Embryonic facial prominence (tissue), 1 donor: ENCODE results near the gene FOXP4.

Experiments
- DNase-seq: peaks from one replicate; pipeline ENCODE4 v3.0.0-alpha.2; 2016; ENCODE audit errors: extremely low spot score

The FOXP4 gene

DNA sequence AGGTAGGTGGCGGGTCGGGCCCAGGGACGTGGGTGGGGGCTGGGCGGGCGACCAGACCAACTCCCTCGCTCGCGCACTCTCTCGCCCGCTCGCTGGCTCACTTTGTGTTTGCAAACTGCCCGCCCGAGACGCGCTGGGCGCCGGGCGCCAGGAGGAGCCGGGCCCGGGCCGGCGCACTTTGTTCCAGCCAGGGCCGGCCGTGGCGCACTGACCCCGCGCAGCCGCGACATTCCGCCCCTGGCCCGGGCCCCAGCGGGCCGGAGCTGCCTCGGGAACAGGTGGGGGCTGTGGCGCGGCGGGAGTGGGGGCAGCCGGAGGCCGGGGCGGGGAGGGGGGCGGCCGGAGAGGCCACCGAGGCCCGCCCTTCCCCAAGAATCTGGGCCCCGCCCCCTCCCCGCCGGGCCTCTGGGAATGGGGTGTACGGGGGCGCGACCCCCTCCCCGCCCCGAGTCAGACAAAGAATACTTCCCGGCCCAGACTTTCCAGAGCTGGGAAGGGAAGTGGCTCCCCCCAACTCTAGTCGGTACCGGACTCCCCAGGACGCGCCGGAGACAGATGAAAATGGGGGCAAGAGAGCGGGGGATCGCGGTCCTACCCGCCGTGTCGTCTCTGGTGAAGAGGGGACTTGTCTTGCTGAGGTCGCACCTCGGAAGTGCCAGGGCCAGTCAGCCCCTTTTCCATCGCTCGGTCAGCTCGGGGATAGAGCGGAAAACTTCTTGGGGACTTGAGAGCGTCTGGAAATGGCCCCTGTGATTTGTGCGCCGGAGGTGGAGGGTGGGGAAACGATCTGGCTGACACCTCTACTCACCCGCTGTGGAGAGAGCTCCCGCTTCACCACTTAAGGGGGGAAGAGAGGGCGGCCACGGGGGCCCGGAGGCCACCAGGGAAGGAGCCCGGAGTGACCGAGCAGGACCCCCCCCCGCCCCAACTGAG is 951 bp downstream of the FOXP4 start:
- DNase-seq = no peak

DNA sequence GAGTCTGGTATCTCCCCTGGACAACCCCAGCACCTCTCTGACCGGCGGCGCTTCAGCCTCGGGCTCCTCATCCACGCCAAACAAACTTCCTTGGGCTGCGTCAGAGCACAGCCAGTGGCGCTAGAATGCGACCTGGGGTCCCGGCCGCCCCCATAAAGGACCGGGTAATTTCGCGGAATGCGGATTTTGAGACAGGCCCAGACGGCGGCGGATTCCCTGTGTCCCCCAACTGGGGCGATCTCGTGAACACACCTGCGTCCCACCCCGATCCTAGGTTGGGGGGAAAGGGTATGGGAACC is 1.6 kb downstream of the FOXP4 start:
- DNase-seq = no peak

DNA sequence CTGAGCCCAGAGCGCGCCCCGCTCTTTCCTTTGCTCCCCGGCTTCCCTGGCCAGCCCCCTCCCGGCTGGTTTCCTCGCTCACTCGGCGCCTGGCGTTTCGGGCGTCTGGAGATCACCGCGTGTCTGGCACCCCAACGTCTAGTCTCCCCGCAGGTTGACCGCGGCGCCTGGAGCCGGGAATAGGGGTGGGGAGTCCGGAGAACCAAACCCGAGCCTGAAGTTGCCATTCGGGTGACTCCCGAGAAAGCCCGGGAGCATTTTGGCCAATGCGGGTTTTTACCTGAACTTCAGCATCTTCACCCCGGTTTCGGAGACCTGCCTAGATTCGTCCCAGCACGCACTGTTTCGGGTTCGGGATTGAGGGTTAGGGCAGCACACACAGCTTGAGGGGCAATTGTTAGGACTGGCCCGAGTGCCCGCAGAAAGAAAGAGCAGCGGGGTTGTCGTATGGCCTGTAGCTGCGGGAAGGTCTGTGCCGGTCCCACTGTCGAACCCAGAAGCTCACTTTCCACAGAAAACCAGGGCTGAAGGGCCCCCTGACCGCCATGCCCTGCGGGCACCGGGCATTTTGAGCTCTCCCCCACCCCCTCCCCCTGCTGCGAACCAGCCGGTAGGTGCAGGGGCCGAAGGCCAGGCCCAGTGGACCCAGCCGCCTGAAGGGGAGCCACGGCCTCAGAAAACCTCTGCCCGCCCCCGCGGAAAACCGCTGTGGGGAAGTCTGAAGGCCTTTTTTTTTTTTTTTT is 2.1 kb downstream of the FOXP4 start:
- DNase-seq = no peak

DNA sequence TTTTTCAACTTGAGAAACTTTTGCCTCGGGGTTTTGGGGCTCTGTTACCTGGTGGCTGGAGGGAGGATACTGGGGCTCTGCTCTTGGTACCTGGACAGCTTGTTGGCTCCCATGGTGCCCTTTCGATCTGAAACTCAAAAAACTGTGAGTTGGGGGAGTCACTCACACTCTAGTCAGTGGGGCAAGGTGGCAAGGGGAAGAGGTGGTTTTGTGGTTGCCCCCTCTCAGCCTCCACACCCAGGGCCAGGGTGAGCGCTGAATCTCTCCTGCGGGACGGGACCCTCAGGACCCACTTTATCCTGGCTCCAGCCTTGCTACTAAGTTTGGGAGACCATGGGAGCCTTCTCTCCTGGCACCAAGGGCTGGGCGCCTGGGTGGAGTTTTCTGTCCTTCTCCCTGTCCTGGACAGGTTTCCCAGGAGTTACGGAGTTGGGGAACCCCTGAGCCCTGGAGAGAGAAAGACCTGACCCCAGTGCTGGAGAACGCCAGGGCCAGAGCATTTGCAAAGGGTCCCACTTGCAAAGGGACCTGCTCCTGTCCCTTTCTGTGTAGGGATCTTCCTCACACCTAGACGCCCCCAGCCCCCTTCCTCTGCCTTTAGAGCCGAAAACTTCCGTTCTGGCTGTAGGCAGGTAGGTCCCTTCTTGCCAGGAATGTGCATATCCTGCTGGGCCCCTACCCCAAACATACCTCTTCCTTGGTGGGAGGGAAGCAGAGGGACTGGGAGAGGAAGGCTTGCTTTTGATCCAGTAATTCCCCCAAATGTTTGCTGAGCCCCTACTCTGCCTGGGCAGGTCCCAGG is 2.9 kb downstream of the FOXP4 start:
- DNase-seq = no peak

DNA sequence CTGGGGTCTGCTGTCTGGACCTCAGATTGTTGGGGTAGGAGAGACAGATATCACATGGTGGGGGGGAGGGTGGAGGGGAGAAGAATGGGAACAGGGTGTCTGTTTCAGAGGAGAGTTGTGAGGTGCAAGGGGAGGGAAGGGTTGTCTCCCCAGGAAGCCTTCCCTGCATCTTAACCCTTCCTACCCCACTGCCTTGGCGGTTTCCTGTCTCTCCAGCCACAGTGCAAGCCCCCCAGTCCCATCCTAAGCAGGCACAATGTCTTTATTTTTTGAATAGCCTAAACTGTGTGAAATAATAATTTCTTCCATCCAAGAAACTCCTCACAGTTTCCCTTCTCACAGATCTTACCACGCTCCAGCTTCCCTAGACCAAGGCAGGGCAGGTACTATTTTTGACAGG is 3.5 kb downstream of the FOXP4 start:
- DNase-seq = no peak

DNA sequence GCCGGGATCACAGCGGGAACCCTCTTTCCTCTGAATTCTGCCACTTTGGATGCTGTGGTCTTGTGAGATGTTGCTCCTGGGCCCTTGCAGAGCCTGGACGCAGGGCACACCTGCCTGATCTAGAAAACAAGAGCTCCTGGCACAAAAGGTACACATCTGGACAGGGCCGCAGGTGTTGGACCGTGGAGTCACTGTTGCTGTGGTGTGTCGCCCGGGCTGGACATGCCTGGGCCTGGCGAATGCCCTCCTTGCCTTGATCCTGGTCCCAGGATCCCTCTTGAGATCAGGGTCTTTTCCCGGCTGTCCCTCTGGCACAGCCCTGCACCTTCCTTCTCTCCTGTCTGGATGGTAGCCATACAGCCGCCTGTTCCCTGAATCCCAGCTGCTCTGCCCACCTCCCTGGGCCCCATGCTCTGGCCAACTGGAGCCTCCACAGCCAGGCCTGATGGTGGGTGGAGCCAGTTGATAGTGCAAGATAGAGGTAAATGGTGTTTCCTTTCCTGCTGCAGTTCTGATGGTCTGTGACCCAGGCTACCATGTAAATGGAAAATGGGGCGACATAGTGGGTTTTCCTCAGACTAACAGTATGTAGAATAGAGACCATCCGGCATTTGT is 5.0 kb downstream of the FOXP4 start:
- DNase-seq = no peak

DNA sequence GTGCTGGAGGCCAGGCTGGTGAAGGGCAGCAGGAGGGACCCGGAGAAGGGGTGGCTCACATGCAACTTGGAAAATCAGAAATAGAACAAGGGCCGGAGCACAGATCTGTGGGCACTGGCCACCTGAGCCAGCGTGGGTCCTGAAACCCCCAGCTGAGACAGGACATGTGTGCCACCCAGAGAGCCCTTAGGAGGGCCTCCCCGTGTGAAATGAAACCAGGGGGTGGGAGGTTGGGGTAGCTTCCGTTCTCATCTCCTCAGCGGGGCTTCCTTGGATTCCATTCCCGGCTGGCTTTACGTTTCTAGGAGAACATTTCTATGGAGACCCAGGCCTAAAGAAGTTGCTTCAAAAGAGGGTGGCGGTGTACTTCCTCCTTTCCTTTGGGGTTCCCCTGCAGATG is 5.7 kb downstream of the FOXP4 start:
- no peak for DNase-seq

DNA sequence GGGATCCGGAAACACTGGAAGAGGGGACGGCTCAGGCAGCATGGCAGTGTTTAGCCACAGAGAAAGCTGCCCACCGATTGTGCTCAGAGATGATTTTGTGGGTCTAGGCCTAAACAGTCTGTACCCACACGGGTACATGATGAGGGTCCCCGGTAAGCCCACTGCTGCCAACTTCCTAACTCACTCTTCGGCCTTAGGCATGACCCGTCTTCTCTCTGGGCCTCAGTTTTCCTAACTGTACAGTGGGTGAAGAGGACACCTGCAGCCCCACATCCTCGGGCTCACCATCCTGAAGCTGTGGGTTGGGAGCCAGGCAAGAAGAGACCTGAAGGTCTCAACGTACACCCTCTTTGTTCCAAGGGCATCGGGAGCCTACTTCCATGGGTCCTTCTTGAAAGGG is 6.5 kb downstream of the FOXP4 start:
- DNase-seq = no peak

DNA sequence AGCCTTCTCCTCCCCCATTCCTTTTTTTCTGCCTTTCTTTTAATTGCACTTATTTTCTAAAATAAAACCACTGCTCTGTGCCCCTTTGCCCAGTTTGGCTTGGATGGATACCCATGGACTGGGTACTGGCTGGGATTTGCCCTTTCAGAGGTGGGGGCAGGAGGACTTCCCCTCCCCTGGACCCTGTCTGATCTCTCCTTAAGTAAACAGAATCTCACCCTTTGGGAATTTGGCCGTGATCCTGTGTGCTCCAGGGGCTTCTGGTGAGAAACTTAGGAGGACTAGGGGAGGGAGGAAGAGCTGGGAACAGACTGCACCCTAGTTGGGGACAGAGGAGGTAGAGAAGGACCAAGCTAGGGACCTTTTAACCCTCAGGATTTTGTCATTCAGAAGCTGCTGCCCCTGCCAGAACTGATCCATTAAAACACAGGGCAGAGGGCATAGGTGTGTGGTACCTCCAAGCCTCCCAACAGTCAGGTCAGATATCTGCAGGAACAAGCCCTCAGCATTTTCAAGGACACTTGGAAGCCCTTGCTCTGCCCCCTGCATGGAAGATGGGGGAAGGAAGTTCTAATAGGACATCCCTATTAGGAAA is 7.3 kb downstream of the FOXP4 start:
- DNase-seq = no peak

DNA sequence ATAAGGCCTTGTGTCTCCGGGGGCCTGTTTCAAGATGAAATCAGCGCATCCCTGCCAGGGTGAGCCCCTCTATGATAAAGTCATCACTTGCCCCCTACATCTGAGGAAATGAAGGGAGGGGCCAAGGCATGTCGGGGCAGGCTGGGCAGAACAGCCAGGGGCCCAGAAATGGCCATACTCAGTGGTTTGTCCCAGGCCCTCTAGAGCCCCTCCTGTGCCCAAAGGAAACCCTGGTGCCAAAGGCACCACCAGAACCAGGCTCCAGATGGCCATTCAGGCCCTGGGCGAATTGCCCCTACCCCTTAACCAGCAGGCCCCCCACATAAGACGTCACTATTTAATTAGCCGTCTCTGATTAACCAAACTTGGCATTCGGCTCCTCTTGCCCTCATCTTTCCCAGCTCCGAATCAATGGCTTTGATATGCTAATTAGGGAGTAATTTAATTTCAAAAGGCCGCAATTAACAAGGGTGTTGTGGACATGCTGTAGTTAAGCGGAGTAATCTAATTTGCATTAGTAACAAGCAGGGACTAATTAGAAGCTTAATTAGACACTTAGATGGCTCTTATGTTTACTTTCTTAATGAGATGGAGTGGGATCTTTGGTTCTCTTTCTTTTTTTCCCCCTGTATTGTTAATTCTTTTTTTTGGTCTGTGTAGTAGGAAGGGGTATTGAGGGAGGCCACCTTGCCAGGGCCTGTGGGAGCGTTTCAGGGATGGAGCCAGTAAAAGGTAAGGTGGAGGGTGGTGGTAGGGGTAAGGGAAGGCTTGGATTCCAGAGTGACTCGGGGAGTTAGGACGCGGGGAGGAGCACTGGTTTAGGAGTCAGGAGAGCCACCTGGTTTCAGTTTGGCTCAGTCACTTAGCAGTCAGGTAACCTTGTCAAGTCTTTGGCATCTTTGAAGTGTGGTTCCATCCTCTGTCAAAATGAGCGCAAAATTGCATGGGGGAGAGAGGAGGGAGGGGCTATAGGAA is 9.4 kb downstream of the FOXP4 start:
- DNase-seq = no peak

DNA sequence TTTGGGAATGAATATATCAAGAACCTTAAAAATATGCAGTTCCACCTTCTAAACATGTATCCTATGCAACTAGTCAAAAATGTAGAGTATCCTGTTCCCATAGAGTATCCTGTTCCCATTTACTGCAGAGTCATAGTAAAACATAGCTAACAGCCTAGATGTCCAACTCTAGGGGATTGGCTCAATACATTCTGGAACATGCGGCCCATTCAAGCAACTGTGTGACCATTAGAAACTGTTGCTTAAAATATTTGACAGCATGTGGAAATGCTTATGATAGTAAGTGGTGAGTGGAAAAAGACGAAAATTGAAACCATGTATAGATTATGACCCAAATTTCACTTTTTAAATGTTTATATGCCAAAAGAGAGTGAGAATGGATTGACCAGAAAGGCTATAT is 11.2 kb downstream of the FOXP4 start:
- no peak for DNase-seq

DNA sequence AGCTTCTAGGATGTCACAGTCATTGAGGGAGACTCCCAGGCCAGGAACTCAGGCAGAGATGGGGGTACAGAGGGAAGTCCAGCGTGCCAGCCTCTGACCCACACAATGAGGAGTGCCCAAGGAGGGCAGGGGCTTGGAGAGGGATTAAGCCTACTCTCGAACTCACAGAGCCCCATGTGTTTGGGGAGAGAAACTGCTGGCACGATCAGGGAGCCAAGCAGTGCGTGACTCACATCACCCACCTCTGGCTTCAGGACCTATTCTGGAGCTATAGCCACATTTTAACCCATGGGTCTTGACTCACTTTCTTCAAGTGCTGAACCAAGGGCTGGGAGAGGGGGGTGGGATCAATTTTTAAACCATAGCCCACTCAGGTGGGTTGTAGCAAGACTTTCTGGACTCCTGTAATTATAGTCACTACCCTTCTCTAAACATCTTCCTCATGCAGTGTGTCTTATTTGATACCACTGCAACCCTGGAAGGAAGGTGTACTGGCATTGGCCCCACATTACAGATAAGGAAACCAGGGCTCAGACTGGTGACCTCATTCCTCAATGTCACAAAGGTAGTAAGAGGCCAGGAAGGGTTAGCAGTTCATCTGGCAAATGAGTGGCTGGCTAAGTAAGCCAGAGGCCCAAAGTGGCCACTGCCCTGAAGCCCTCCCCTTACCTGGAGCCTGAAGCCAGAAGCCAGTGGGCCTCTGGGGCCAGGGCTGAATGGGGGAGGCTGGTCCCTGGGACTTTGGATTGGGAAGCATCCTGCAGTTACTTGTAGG is 12.0 kb downstream of the FOXP4 start:
- DNase-seq = no peak

DNA sequence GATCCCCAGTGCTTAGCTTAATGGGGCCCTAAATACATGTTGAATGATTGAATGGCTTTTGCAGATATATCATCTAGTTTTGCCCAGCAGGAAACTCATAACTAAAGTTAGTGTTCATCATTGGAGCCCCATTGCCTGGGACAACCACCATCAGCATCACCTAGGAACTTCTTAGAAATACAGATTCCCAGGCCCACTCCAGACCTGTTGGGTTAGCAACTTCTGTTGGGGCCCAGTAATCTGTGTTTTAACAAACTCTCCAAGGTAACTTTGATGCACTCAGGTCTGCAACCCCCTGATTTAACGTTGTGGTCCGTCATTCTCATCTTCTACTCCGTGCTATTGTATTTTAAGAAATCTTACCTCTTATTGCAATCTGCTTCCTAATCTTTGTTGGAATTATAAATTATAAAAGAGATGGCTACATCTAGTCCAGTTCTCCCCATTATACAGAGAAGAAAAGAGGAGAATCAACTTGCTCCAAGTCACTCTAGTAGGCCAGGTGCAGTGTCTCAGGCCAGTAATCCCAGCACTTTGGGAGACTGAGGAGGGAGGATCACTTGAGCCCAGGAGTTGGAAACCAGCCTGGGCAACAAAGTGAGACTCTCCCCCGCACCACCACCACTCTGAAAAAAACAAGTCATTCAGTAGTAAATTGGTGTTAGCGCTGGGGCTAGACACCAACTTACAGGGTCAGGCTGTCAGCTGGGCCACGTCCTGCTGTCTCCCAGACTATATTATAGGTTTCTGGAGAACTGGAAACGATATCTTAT is 13.7 kb downstream of the FOXP4 start:
- no peak for DNase-seq

DNA sequence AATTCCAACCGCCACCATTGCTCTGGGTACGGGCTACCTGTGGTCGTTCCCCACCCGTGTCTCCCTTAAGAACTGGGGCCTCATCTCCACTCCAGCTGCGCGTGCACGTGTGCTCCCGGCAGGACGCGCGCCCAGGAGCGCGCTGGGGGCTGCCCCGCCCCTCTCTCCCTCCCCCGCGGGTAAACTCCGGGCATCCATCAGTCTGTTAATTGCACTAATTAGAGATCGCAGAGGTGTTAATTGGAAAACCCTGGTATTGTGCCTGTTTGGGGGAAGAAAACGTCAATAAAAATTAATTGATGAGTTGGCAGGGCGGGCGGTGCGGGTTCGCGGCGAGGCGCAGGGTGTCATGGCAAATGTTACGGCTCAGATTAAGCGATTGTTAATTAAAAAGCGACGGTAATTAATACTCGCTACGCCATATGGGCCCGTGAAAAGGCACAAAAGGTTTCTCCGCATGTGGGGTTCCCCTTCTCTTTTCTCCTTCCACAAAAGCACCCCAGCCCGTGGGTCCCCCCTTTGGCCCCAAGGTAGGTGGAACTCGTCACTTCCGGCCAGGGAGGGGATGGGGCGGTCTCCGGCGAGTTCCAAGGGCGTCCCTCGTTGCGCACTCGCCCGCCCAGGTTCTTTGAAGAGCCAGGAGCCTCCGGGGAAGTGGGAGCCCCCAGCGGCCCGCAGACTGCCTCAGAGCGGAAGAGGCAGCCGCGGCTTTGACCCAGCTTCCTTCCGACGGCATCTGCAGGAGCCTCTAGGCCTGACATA is 14.4 kb downstream of the FOXP4 start:
- DNase-seq = no peak

DNA sequence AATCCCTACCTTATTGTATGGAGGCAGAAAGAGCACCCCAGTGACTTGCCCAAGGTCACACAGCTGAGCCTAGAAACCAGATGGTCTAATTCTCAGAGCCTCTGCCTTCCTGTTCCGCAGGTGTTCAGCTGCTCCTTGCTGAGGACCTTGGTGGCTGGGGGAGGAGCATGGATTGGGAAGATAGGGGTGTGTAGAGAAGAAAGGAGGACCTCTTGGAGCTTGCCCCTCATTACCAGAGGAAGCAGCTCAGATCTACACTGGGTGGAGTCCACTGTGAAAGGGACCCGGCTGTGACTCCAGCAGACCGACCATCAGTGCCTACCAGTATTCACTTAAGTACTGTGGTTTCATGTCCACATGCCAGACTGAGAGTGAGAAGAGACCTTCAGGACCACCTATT is 15.2 kb downstream of the FOXP4 start:
- DNase-seq = no peak

DNA sequence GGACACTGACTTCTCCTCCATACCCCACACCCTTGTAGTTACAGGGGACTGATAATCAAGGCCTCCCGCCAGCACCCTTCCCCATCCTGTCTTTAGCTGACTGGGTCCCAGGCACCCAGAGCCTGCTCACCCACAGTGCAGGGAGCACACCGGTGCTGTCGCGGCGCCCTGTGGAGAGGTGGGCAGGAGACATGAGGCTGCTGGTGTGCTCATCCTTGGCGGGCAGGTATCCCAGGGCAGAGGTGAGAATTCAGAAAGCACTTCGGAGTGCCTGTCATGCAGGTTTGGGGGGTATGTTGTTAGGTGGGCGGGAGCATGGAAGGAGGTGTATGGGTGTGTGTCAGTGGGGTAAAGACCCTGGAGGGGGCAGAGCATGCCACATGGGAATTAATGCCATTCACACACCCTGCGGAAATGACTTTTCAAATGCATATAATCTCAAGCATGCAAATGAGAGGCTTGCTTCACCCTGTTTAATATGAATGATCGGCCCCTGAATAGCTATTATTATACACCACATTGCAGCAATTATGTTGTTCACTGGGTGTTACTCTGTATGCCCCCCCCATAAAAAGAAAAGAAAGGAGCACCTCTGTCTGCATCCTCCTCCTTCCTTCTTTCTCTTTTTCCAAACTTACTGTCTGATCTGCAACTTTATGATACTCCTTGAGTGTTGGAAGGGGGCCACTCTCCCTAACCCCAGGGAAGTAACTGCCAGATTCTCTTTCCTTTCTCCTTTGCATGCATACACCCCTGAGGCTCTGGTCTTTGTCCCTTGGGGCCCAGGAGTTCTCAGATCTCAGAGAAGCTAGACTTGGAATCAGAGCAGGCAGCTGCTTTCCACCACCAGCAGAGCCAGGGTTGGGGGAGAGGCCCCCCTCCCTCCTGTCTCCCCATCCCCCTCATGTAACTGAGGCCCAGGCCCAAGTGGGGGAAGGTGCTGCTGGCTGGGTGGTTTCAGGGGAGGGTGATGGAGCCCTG is 16.0 kb downstream of the FOXP4 start:
- no peak for DNase-seq
